Tibial artery (tissue), 4 donors: Measurements from ENCODE around the gene MAGI3.

Experiments
- DNase-seq, 2 donors: peaks; one replicate each; pipeline ENCODE4 v3.0.0-alpha.2; 2019
- H3K27ac ChIP-seq, 2 donors: fragments of 200-600 bp; sonication (generic) in 1 of 2; 1 replicate in 1 of 2; 2 replicates in 1 of 2; pipeline ENCODE4 v1.5.1; 2018 to 2019; ENCODE audit warnings: mild to moderate bottlenecking in 1 of 2
- H3K27me3 ChIP-seq, 2 donors: fragments of 200-600 bp; sonication (generic) in 1 of 2; one replicate each; pipeline versions ENCODE4 v1.5.1 to v1.6.0; 2016 to 2019
- H3K36me3 ChIP-seq, 3 donors: fragments of 200-600 bp; sonication (generic) in 2 of 3; one replicate each; pipeline ENCODE4 v1.5.1; 2016 to 2019; ENCODE audit warnings: mild to moderate bottlenecking in 2 of 3
- H3K4me1 ChIP-seq, 4 donors: fragments of 200-600 bp; sonication (generic) in 2 of 4; 1 replicate in 3 of 4; 2 replicates in 1 of 4; pipeline ENCODE4 v1.5.1; 2016 to 2019
- H3K4me3 ChIP-seq, 2 donors: fragments of 200-600 bp; sonication (generic) in 1 of 2; 1 replicate in 1 of 2; 2 replicates in 1 of 2; pipeline ENCODE4 v1.5.1; 2018 to 2019; ENCODE audit warnings: mild to moderate bottlenecking in 2 of 2
- H3K9me3 ChIP-seq, 3 donors: fragments of 200-600 bp; sonication (generic) in 1 of 3; one replicate each; pipeline ENCODE4 v1.5.1; 2016 to 2019
- intact Hi-C: fragments of 100-400 bp; cut with DNase I; formaldehyde crosslinking; loops from one replicate; pipeline ENCODE4 v1.15.0; 2023; ENCODE audit warnings: low total_unique reads
- TF ChIP-seq, protein P1 (sequence below), 2 experiments: fragments of 200-600 bp in 1 of 2; fragments of 450-650 bp in 1 of 2; IDR thresholded peaks; one replicate each; pipeline ENCODE4 v1.5.1; 2017 to 2019; ENCODE audit warnings: antibody characterized with exemption in 2 of 2, mild to moderate bottlenecking in 1 of 2, moderate library complexity in 1 of 2

MAGI3 gene

DNA sequence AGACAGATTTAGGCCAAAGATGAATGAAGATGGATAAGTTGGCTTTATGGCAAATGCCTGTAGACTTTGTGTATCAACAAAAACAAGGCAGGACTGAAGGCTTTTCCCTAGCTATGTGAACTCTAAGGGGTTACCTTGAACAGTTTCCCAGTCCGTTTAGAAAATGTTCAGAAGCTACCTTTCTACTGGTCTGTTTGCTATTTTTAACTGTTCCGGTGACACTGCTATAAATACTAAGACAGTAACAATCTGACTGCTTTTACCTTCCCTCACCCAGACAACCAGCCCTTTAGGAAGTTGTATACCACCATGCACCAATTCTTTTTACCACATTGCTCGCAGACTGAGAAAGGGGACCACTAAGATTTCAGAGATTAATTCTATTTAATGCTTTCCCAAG is 266.8 kb downstream of the MAGI3 start:
- intact Hi-C loops: no loop called here
- H3K27me3 ChIP-seq: no peaks in the 10 kb centered on the region
- H3K4me3 ChIP-seq: no peak overlapping the region
- H3K36me3 ChIP-seq: peaks cover 8 to 18% (median 15%) of the 10 kb centered on the region in 3 donors
- DNase-seq: no peak
- no peaks in the 10 kb centered on the region for H3K9me3 ChIP-seq
- no peaks in the 10 kb centered on the region for H3K4me1 ChIP-seq
- H3K27ac ChIP-seq: no peak overlapping the region
- TF ChIP-seq, protein P1, sequence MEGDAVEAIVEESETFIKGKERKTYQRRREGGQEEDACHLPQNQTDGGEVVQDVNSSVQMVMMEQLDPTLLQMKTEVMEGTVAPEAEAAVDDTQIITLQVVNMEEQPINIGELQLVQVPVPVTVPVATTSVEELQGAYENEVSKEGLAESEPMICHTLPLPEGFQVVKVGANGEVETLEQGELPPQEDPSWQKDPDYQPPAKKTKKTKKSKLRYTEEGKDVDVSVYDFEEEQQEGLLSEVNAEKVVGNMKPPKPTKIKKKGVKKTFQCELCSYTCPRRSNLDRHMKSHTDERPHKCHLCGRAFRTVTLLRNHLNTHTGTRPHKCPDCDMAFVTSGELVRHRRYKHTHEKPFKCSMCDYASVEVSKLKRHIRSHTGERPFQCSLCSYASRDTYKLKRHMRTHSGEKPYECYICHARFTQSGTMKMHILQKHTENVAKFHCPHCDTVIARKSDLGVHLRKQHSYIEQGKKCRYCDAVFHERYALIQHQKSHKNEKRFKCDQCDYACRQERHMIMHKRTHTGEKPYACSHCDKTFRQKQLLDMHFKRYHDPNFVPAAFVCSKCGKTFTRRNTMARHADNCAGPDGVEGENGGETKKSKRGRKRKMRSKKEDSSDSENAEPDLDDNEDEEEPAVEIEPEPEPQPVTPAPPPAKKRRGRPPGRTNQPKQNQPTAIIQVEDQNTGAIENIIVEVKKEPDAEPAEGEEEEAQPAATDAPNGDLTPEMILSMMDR (IDR thresholded peaks at IDR 0.05): no peak

DNA sequence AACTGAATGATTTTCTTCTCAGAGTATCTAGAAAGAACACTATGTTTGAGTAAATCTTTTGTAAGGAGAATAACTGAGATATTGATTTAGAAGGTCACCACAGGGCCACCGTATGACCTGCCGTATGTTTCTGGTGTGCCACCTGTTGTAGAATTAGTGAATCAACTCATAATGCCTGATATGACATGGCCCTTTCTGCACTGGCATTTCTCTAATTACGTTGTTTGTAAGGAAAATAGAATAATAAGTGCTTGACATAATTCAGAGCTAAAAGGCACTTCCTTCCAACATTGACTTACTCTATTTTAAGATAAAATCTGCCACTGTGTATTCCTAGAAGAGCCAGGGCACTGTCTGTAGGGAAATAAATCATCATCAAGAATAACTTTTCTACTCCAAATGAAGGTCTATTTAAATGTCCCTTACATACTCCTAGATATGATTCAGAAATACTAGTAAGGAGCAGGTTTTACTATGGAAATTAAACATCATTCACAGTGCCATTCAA is 267.3 kb downstream of the MAGI3 start:
- TF ChIP-seq, protein P1 (IDR thresholded peaks at IDR 0.05): no peak
- H3K36me3 ChIP-seq: peaks cover 8 to 18% (median 15%) of the 10 kb centered on the region in 3 donors
- DNase-seq: no peak
- no peak overlapping the region for H3K27ac ChIP-seq
- H3K9me3 ChIP-seq: no peaks in the 10 kb centered on the region
- no peaks in the 10 kb centered on the region for H3K4me1 ChIP-seq
- H3K4me3 ChIP-seq: no peak overlapping the region
- intact Hi-C loops: no loop called here
- H3K27me3 ChIP-seq: no peaks in the 10 kb centered on the region

DNA sequence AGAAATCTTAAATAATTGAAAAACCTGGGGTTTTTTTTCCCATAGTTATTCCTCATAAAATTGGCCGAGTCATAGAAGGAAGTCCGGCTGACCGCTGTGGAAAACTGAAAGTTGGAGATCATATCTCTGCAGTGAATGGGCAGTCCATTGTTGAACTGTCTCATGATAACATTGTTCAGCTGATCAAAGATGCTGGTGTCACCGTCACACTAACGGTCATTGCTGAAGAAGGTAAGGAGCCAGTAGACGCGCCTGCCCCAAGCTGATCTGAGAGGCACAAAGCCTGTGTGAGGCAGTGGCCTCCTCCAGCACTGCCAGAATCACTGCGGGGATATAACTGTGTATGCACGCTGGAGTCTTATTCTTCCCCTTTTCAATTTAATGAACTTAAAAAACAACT is 268.7 kb downstream of the MAGI3 start:
- TF ChIP-seq, protein P1 (IDR thresholded peaks at IDR 0.05): no peak
- H3K27me3 ChIP-seq: no peaks in the 10 kb centered on the region
- H3K4me3 ChIP-seq: no peak overlapping the region
- no peaks in the 10 kb centered on the region for H3K4me1 ChIP-seq
- intact Hi-C loops: no loop called here
- H3K9me3 ChIP-seq: no peaks in the 10 kb centered on the region
- H3K27ac ChIP-seq: no peak overlapping the region
- peaks cover 4 to 15% (median 9%) of the 10 kb centered on the region in 3 donors for H3K36me3 ChIP-seq
- no peak for DNase-seq

DNA sequence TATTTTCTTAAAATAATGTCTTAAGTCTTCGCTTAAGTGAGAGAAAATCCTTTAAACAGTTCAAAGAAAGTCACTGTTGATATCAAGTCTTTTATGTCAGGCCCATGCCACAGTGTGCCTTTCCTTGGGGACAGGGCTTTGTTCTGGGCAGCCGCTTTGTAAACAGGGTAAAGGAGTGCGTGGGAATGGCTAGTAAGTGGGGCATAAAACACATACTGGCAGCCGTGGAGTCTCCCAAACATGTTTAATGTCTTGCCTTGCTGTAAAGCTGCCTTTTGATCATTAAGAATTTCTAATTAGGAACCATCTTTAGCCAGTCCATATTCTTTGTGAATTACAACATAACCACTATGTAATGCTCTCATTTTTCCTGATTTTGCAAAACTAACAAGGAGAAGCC is 269.2 kb downstream of the MAGI3 start:
- TF ChIP-seq, protein P1 (IDR thresholded peaks at IDR 0.05): no peak
- H3K36me3 ChIP-seq: peaks cover 3 to 15% (median 8%) of the 10 kb centered on the region in 3 donors
- H3K4me3 ChIP-seq: no peak overlapping the region
- no peaks in the 10 kb centered on the region for H3K4me1 ChIP-seq
- H3K27ac ChIP-seq: no peak overlapping the region
- intact Hi-C loops: no loop called here
- no peaks in the 10 kb centered on the region for H3K27me3 ChIP-seq
- no peak for DNase-seq
- no peaks in the 10 kb centered on the region for H3K9me3 ChIP-seq

DNA sequence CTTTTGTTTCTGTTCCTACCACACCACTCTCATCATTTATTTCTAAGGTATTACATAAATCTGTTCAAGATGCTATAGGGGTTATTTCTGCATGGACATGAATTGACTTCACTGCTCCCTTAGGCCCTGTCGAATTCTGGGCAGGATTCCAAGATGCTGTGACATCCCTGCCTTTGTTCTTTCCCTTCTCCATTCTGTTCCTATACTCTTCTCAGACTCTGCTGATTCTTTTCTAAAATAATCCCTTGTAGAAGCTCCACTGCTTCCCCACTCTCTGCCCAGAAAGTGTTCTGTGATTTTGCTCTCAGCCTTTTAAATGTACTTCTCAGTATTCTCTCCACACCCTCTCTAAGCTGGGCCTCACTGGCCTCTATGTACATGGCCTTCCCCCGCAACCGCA is 269.8 kb downstream of the MAGI3 start:
- intact Hi-C loops: no loop called here
- TF ChIP-seq, protein P1 (IDR thresholded peaks at IDR 0.05): no peak
- Histone ChIP-seq H3K4me1 (no peaks in the 10 kb centered on the region), H3K4me3 (no peak overlapping the region), H3K27me3 (no peaks in the 10 kb centered on the region), H3K36me3 (peaks cover 0 to 15% (median 8%) of the 10 kb centered on the region in 3 donors), H3K27ac (no peak overlapping the region), H3K9me3 (no peaks in the 10 kb centered on the region)
- no peak for DNase-seq

DNA sequence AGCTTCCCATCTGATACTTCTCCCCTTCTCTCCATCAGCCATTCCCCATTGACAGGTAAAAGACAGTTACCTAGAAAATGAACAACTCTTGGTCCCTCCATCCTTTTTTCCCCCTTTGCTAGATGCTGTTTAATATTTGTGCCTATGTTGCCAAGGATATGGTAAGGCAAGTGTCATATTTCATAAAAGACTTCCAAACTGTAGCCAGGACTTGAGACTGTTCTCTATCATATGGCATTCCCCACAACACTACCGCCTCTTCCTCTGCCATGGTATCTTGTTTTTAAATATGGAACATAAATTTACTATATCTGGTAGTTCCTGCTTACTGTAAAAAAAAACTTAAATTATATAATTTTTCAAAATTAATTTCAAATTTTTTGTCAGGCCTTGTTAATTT is 271.8 kb downstream of the MAGI3 start:
- H3K27ac ChIP-seq: no peak overlapping the region
- intact Hi-C loops: no loop called here
- no peaks in the 10 kb centered on the region for H3K27me3 ChIP-seq
- peaks cover 0 to 15% (median 8%) of the 10 kb centered on the region in 3 donors for H3K36me3 ChIP-seq
- no peak overlapping the region for H3K4me3 ChIP-seq
- TF ChIP-seq, protein P1 (IDR thresholded peaks at IDR 0.05): no peak
- no peaks in the 10 kb centered on the region for H3K9me3 ChIP-seq
- DNase-seq: no peak
- H3K4me1 ChIP-seq: no peaks in the 10 kb centered on the region
